GM19324 (cell line): ENCODE measurements around the gene ANKRD33B.
A peak's percentile ranks its signal among the peaks of the same experiment; 100 is the strongest.
"Not testable (repeated sequence)": the region's sequence is repeated elsewhere in the genome, so short reads cannot be mapped to it uniquely, and the experiment has no call there.

ENCODE experiments used
- ATAC-seq: cut with Tn5 transposase; IDR thresholded peaks from one replicate; pipeline ENCODE4 v1.9.1; 2021; ENCODE audit warnings: mild to moderate bottlenecking, moderate library complexity; ENCODE audit not compliant: unreplicated experiment, low FRiP score

The ANKRD33B gene

DNA sequence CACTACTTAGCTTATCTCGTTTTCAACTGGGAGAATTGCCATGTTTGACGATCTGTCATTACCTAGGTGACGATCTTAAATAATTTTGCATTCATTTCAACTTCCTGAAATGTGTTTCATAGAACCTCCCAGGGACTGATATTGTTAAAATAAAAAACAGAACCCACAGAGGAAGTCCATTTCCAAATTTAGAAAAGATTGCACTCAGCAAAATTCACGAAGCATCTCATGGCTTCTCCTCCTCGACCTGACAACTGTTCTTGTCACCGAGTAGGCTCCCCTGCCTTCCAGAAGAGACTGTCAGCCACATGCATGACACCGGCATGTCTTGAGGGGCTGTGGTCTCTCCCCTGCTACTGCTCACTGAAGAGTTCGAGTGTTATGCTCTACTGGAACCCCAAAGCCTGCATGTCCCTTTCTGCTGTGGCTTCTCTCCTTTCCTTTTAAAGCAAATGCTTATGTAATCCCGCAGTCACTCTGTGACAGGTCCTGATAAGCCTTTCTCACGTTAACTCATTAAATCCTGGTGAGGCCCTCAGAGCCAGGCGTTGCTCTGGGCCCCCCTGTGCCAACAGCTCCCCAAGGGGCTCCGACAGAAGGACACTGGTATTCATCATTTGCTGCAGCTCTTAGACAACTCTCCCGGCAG, 26.8 kb upstream of the ANKRD33B start:
- ATAC-seq, result no peak

DNA sequence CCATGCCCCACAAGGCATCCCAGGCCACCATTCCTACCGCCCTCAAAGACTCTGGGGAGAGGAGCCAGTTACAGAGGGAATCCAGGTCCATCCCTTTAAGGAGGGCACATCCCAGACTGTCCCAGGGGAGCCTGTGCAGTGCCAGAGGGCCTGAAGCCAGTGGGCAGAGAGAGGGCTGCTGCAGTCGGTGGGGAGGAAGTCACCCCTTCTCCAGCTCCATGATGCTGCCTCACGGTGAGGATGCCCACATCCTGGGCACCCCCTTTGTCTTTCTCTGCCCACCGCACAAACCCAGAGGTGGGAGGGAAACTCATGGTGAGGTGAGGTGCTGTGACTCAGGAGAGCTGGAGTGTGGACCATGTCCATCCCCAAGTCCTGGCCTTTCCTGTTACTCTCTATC, 26.2 kb upstream of the ANKRD33B start:
- no peak for ATAC-seq

- ATAC-seq, result no peak
These were observed 25.6 kb upstream of the ANKRD33B start for GRCh38 chr5:10538103-10538788.

GRCh38 chr5:10538789-10539686, 24.8 kb upstream of the ANKRD33B start:
- ATAC-seq, result no peak

DNA sequence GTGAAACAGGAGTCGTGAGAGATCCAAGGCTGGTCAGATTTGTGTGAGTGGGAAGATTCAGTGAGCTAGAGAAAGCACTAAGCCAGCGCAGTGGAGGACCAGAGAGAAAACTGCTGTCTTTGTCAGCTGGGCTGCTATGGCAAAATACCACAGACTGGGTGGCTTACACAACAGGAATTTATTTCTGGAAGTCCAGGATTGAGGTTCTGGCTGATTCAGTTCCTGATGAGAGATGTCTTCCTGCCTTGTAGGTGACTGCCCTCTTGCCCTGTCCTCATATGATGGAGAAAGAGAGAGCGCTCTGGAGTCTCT, 24.2 kb upstream of the ANKRD33B start:
- no peak for ATAC-seq

- no peak for ATAC-seq
These were observed 23.8 kb upstream of the ANKRD33B start for GRCh38 chr5:10540036-10540544.

DNA sequence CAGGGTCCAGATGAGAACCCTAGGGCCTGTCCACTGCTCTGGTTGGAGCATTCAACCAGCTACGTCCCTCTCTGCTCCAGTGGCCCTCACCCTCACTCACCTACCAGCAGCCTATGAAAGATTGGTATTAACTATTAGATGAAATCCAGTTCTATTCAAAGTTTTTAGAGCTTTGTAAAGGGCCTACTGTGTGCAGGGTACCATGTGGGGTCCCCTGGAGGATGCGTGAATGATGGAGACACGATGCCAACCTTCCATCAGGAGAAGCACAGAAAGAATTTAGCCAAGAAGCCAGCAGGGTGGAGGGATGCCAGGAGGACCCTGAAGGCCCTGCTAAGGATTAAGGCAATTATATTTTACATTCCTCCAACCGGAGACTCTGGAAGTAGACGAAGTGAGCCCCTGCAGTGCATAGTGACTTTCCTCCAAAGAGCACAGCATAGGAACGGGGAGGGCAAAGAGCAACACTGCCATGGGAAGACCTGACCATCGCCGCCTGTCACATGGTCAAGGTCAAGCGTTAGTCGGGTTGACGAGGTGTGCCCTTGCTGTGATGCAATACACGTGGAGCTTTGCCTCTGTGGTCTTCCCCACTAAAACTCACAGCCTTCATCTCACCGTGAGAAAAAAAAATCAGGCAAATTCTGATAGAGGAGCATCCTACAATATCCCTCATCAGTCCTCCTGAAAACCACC, 22.8 kb upstream of the ANKRD33B start:
- ATAC-seq, result no peak

DNA sequence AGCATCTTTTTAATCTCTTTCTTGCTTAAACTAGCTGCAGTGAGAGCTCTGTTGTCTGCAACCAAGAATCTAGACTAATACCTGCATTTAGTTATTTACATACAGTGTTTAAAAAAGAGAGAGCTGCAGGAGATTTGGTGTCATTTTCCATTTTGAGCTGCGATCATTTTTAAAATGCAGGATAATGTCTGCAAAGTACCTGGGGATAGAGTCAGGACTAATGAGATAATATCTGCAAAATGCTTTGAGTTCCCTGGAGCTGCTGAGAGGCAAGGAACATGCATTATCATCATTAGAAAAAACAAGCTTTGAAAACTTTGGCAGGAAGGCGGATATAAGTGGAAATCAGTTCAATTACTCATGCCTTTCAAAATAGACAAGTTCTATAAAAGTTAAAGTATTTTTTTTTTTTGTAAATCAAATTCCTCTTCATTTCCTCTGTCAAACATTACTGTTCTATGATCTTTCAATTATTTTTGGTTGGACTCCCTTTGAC, 21.8 kb upstream of the ANKRD33B start:
- ATAC-seq, result no peak

GRCh38 chr5:10543585-10544040, 20.3 kb upstream of the ANKRD33B start:
- no peak for ATAC-seq

DNA sequence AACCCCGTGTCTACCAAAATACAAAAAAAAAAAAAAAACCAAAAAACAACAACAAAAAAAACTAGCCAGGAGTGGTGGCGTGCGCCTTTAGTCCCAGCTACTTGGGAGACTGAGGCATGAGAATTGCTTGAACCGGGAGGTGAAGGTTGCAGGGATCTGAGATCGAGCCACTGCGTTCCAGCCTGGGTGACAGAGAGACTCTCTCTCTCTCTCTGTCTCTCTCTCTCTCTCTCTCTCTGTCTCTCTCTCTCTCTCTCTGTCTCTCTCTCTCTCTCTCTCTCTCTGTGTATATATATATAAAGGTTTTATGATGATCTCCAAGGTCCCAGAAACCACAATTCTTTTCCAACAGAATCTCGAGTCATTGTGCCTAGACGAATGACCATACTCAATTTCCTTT, 18.8 kb upstream of the ANKRD33B start:
- ATAC-seq, result no peak

GRCh38 chr5:10546186-10546585, 17.7 kb upstream of the ANKRD33B start:
- ATAC-seq, result no peak

- no peak for ATAC-seq
These were observed 15.3 kb upstream of the ANKRD33B start for GRCh38 chr5:10548418-10549122.

- ATAC-seq, result not testable (repeated sequence)
These were observed 14.8 kb upstream of the ANKRD33B start for GRCh38 chr5:10549123-10549514.

- no peak for ATAC-seq
These were observed 13.5 kb upstream of the ANKRD33B start for GRCh38 chr5:10550222-10550995.

GRCh38 chr5:10551782-10552138, 12.1 kb upstream of the ANKRD33B start:
- ATAC-seq, result no peak

- ATAC-seq, result peak; percentile 48
These were observed 11.4 kb upstream of the ANKRD33B start for GRCh38 chr5:10552183-10553143.

GRCh38 chr5:10553476-10553875, 10.4 kb upstream of the ANKRD33B start:
- ATAC-seq, result no peak

GRCh38 chr5:10555277-10555684, 8.6 kb upstream of the ANKRD33B start:
- no peak for ATAC-seq
